GM21367 (cell line): Measurements from ENCODE around the gene ACMSD.

ENCODE experiments used
- ATAC-seq: cut with Tn5 transposase; IDR thresholded peaks from one replicate; pipeline ENCODE4 v1.9.1; 2021; ENCODE audit not compliant: unreplicated experiment

ACMSD gene

DNA sequence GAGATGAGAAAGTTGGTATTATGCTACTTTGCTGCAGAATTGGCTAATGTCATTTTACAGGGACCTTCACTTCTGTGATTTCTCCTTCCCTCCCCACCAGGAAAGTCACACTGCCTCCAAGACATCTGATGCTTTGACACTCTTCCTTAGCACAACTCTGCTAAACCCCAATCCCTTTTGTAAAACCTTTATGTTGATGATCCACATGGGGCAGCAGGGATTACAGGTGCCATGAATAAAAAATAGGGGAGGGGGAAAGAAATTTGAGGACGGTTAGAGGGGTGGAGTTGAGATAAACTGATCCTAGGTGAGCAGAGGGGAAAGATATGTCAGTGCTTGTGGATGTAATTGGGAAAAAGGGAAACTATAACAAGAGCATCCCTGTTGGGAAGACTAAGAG lies 106.6 kb downstream of the ACMSD start:
- ATAC-seq = no peak

DNA sequence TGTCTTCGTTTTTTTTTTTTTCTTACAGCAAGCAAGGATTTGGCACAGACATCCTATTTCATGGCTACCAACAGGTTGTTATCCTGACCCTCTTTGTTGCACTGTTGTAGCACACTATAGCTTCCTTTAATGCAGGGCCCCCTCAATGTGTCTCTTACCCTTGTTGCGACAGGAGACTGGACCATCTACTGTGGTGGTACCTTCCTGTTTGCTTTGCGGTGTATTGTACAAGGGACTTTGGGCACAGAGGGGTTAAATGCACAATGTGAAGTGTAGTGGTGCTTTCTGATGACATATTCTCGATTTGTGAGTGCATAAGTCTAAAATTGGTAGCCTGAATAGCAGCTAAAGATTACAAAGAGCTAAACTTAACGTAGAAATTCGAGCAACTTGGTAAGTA lies 107.7 kb downstream of the ACMSD start:
- no peak for ATAC-seq

DNA sequence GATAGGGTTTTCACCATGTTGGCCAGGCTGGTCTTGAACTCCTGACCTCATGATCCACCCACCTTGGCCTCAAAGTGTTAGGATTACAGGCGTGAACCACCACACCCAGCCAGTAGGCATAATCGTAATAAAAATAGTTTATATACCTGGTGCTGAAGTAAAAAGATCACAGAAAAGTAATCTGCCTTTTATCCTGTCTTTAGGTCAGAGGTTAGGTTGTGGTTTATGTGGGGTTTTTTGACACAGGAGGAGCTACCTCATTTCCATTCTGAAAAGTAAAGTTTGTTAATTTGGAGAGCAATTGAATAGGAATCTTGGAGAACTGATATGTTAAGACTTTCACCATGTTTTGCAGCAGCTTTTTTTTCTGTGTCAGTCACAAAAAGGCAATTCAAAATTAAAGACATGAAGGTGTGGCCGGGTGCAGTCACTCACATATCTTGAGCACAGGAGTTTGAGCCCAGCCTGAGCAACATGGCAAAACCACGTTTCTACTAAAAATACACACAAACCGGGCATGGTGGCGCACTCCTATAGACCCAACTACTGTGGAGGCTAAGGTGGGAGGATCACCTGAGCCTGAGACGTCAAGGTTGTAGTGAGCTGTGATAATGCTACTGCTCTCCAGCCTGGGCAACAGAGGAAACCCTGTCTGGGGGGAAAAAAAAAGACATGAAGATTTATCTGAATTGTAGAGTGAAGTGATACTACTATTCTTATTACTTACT lies 111.7 kb downstream of the ACMSD start:
- no peak for ATAC-seq

DNA sequence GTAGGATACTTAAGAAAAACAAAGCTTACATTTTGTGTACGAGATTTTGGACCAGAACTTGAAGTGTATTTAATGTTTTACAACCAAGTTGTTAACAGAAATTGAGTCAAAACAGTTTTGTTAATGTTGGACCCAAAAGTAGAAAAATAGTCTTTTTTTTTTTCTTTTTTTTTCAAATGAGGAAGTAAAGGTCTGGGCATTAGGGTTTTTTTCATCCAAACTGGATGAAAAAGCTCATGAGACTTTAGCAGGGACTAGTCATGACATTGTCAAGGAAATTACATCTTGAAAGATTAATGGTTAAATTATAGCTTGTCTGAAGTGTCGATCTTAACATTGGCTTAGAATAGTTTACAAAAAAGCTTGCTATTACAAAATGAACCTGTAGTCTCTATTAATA lies 112.5 kb downstream of the ACMSD start:
- ATAC-seq = no peak
